Activated CD8-positive, alpha-beta T cell treated with anti-CD3 and anti-CD28 coated beads for 36 hours (primary cell): Measurements from ENCODE around the gene EXOC3L4. TPM values are rescaled to one million over a fixed set of nuclear protein-coding genes. Genes with fewer than 3 reads are reported as not detected.

Source experiments
- ATAC-seq: fragments of 200-7000 bp; cut with Tn5 transposase; one replicate; pipeline ENCODE4 v1.10.0; 2021; ENCODE audit warnings: mild to moderate bottlenecking, moderate library complexity
- CTCF ChIA-PET: fragments of 350-600 bp; sonication (Branson Sonifier 250); formaldehyde crosslinking; loops from one replicate; lab custom pipeline; 2021; ENCODE audit warnings: antibody characterized with exemption; lab: Charles Lee
- POLR2A ChIA-PET: fragments of 350-600 bp; sonication (Branson Sonifier 250); formaldehyde crosslinking; loops from one replicate; lab custom pipeline; 2021; ENCODE audit warnings: antibody characterized with exemption; lab: Charles Lee
- DNase-seq: peaks from one replicate; pipeline ENCODE4 v3.0.0-alpha.2; 2020
- H3K27ac Mint-ChIP-seq: one replicate; pipeline ENCODE4 v1.8.0; 2021; ENCODE audit warnings: mild to moderate bottlenecking, mixed read lengths
- H3K27me3 Mint-ChIP-seq: one replicate; pipeline ENCODE4 v1.8.0; 2021; ENCODE audit warnings: mixed read lengths
- H3K36me3 Mint-ChIP-seq: one replicate; pipeline ENCODE4 v1.8.0; 2021; ENCODE audit warnings: low read depth, mixed read lengths
- H3K4me1 Mint-ChIP-seq: one replicate; pipeline ENCODE4 v1.8.0; 2021; ENCODE audit warnings: low read depth, mixed read lengths
- H3K4me3 Mint-ChIP-seq: one replicate; pipeline ENCODE4 v1.8.0; 2021; ENCODE audit warnings: mild to moderate bottlenecking, moderate library complexity, mixed read lengths
- H3K9me3 Mint-ChIP-seq: one replicate; pipeline ENCODE4 v1.8.0; 2021; ENCODE audit warnings: mixed read lengths
- CTCF ChIP-seq: fragments of 200-600 bp; IDR thresholded peaks from one replicate; pipeline ENCODE4 v1.8.0; 2022; ENCODE audit warnings: antibody characterized with exemption, mild to moderate bottlenecking
- intact Hi-C: fragments of 100-400 bp; cut with micrococcal nuclease; formaldehyde crosslinking; loops from one replicate; pipeline ENCODE4 v1.10.0; 2022
- total RNA-seq, 2 experiments: library from RNA; stranded (reverse); gene quantifications; one replicate each; pipeline ENCODE4 v1.2.3, GENCODE V29; 2021

The EXOC3L4 gene
- total RNA-seq, 2 experiments from 2014 or later: not detected

- TF ChIP-seq CTCF: no peak
- DNase-seq (no peak), ATAC-seq (no peak)
- no peaks in the 10 kb centered on the region for H3K9me3 Mint-ChIP-seq
- no peak overlapping the region for H3K27ac Mint-ChIP-seq
- intact Hi-C loops: no loop called here
- H3K4me3 Mint-ChIP-seq: no peak overlapping the region
- H3K4me1 Mint-ChIP-seq: no peaks in the 10 kb centered on the region
- CTCF ChIA-PET: interaction anchor here (2.5 kb wide), 1 partner anchor 28 kb away, joined by 7 read pairs; no protein-coding TSS in a partner anchor
- H3K27me3 Mint-ChIP-seq: peaks cover 1% of the 10 kb centered on the region
- H3K36me3 Mint-ChIP-seq: no peaks in the 10 kb centered on the region
- POLR2A ChIA-PET: no interaction called here
These were observed 38.1 kb downstream of the EXOC3L4 start for GRCh38 chr14:103132381-103133209.

GRCh38 chr14:103133210-103134140, 39.0 kb downstream of the EXOC3L4 start:
- TF ChIP-seq CTCF: no peak
- CTCF ChIA-PET: no interaction called here
- no peak overlapping the region for H3K4me3 Mint-ChIP-seq
- no peaks in the 10 kb centered on the region for H3K4me1 Mint-ChIP-seq
- POLR2A ChIA-PET: no interaction called here
- intact Hi-C loops: no loop called here
- ATAC-seq (no peak), DNase-seq (no peak)
- no peaks in the 10 kb centered on the region for H3K36me3 Mint-ChIP-seq
- H3K27ac Mint-ChIP-seq: no peak overlapping the region
- peaks cover 1% of the 10 kb centered on the region for H3K27me3 Mint-ChIP-seq
- no peaks in the 10 kb centered on the region for H3K9me3 Mint-ChIP-seq

- H3K36me3 Mint-ChIP-seq: no peaks in the 10 kb centered on the region
- H3K4me1 Mint-ChIP-seq: no peaks in the 10 kb centered on the region
- ATAC-seq (no peak), DNase-seq (no peak)
- no peaks in the 10 kb centered on the region for H3K9me3 Mint-ChIP-seq
- no peak overlapping the region for H3K27ac Mint-ChIP-seq
- intact Hi-C loops: no loop called here
- CTCF ChIA-PET: no interaction called here
- POLR2A ChIA-PET: no interaction called here
- H3K4me3 Mint-ChIP-seq: no peak overlapping the region
- peaks cover 1% of the 10 kb centered on the region for H3K27me3 Mint-ChIP-seq
- no peak for TF ChIP-seq CTCF
These were observed 39.9 kb downstream of the EXOC3L4 start for GRCh38 chr14:103134405-103134804.

- Mint-ChIP-seq H3K9me3 (no peaks in the 10 kb centered on the region), H3K36me3 (no peaks in the 10 kb centered on the region), H3K27me3 (peaks cover 1% of the 10 kb centered on the region), H3K4me3 (no peak overlapping the region), H3K4me1 (no peaks in the 10 kb centered on the region), H3K27ac (no peak overlapping the region)
- intact Hi-C loops: no loop called here
- POLR2A ChIA-PET: no interaction called here
- no peak for TF ChIP-seq CTCF
- ATAC-seq: no peak
- CTCF ChIA-PET: no interaction called here
- DNase-seq: no peak
These were observed 40.4 kb downstream of the EXOC3L4 start for GRCh38 chr14:103134919-103135318.
